ENCODE results near the gene CCDC57. TPM values are rescaled to one million over a fixed set of nuclear protein-coding genes. Genes with fewer than 3 reads are reported as not detected.

The CCDC57 gene
- total RNA-seq, 1 donor from 2014 or later, result 22.6 TPM

DNA sequence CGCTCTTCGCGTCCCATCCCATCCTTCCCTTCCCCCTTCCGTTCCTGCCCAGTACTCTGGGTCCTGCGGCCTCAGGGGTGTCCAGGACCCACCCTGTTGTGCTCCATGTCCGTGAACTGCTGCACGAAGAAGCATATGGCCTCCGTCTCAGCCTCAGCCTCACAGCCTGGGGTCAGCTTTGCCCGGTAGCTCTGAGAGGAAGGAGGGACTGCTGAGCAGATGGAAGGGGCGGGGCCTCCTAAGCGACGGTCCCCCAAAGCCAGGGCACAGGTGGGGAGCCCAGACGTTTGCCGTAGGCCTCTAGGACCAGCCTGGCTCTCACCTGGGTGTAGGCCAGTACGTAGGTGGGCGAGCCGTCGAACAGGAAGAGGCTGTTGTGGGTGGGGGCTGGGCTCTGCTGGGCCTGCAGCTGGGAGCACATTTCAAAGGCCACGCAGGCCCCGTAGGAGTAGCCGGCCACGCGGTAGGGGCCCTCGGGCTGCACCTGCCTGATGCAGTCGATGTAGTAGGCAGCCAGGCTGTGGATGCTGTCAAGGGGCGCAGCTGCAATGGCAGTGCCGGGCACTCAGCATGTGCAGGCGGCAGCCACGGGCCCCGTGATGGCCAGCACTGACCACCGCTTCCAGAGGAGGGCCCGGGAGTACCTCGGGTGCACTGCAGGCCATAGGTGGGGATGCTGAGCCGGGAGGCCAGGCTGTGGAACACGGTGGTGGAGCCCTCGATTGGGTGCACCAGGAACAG lies 132.4 kb downstream of the CCDC57 start:
- DNase-seq, result no peak

DNA sequence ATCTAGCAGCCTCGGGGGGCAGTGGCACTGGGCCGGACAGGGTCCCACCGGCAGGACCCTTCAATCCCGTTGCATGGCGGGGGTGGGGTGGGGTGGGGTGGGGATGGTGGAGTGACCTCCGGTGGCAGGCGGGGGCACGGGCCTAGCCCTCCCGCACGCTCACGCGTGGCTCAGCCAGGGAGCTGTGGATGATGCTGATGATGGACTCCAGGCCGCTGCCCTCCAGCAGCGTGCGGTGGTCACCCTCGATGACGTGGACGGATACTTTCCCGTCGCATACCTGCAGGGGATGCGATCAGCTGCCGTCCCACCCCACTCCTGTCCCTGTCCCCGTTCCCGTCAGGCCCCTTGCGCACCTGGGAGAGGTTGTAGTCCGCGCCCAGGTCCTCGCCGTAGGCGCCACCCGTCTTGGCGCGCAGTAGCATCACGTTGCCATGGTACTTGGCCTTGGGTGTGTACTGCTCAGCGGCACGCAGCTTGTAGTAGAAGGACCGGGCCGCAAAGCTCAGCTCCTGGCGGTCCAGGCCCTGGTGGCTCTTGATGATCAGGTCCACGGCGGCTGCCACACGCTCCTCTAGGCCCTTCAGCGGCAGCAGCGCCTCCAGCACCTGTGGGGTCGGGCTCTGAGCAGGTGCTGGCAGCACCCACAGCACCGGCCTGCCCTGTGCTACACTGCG lies 133.5 kb downstream of the CCDC57 start:
- no peak for DNase-seq

DNA sequence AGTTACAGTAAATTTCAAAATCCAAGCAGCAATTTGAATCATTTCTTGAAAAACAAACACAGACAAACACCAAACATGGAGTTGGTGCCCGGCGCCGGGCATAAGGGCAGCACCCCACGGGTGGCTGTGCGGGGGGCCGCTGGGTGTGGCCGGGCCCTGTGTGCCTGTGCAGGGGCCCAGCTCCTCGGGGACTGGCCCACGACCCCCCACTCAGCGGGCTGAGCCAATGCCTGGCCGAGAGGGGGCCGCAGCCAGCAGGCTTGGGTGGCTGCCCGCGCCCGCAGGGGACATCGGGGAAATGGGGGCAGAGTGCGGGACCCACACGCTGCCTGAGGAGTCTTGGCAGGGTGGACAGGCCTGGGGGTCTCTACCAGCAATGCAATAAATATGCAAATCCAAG lies 134.2 kb downstream of the CCDC57 start:
- no peak for DNase-seq

DNA sequence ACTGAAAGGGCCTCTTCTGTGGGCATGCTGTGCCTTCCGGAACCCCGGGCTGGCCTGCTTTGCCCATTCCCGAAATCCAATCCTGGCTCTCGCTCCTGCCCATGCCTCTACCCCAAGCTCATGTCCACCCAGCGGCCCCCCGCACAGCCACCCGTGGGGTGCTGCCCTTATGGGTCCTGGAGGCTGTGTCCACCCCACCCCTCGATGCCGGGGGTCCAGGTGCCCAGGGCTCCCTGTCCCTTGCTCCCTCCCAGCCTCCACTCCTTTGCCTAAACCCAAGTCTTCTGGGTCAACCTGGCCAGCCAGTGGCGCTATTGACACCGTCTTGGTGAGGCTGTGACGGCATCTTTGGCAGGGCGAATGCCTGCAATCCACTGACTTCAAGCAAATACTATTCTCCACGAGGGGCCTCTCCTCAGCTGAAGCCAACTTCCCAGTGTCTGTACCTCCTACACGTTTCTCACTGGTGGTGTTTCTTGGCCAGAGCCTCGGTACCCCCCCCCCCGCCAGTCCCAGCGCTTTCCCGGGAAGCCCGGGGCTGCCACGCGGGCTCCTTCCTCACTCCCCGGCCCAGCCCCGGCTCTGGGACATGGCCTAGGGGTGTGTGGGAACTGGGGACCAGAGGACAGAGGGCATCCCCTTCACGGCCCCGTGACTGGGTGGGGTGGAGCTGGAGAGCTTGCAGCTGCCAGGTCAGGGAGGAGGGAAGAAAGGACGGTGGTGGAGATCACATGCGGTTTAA lies 134.9 kb downstream of the CCDC57 start:
- no peak for DNase-seq

DNA sequence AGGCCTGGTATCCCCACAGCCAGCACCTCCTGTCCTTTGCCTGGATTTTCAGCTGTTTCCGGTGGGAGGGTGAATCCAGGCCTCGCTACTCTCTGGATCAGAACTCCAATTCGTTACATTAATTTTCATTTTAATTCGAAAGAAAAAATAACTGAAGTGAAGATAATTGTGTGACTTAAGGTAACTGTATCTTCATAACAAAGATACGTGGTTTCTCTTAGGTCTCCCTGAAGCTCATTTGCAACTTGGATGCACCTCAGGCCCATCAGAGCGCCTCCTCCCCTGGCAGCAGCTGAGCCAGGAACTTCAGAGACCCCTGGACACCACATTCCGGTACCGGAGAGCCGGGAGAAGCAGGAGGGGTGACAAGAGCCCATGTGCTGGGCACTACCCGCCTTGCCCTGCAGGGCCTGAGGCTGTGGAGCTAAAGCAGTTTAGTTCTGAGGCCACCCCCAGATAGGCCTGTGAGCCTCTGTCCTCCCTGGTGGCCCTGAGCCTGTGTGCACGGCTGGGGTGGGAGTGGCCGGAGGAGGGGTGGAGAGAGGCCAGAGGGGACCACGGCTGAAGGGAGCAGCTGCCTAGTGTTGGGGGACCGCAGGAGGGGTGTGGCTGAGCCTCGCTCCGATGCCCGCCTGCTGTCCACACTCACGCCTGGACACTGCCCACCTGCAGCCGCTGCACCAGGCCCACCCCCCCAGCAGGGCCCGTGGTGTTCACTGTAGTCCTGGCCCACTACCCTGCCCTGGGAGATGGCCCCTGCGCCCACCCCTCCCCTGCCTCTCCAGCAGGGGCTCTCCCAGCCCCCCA lies 135.7 kb downstream of the CCDC57 start:
- no peak for DNase-seq

DNA sequence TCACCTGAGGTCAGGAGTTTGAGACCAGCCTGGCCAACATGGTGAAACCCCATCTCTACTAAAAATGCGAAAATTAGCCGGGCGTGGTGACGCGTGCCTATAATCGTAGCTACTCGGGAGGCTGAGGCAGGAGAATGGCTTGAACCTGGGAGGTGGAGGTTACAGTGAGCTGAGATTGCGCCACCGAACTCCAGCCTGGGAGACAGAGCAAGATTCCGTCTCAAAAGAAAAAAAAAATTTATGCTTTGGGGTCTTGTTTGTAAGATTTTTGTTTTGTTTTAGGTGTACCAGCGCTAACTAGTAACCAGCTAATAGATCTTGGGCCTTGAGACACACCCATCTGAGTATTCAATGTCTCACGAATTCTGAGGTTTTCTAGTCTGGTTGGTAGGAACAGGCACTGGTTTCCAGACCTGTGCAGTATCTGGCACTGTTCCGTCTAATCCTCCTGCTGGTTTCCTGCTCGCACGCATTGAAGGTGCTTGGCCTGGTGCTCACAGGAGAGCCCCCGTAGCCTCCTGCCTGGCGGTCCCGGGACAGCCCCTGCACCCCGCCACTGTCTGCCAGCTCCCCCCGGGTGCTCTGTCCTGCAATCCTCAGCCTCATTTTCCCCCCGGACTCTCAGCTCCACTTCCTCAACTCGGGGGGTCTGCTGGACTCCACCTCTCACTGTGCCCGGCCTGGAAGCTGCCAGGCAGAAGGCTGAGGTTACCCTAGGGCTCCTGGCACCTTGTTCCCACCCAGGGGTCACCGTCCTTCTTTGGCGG lies 136.4 kb downstream of the CCDC57 start:
- no peak for DNase-seq

DNA sequence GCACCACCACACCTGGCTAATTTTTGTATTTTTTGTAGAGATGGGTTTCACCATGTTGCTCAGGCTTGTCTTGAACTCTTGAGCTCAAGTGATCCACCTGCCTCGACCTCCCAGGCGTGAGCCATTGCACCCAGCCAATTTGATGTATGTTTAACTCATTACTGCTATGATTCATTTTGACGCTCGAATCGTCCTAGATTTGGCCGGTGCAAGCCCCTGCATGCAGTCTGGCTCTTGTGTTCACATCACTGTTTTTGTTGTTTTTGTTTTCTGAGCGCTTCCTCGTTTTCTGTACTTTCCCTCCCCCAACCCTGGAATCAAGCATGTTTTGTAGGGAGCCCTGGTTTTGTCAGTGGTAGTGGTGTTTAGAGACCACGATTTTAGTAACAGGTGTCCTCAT lies 139.2 kb downstream of the CCDC57 start:
- no peak for DNase-seq

DNA sequence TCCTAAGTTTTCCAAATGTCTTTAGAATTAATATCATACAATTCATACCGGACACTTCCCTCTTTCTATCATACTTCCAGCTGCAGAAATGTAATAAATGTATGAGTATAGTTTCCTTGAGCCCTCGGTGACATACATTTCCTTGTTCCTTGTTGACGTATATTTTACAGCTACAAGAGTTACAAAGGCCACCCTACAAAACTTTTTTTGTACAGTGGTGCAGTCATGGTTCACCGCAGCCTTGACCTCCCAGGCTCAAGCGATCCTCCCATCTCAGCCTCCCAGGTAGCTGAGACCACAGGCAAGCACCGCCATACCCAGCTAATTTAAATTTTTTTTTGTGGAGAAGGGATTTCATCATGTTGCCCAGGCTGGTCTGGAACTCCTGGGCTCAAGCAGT lies 139.8 kb downstream of the CCDC57 start:
- no peak for DNase-seq

DNA sequence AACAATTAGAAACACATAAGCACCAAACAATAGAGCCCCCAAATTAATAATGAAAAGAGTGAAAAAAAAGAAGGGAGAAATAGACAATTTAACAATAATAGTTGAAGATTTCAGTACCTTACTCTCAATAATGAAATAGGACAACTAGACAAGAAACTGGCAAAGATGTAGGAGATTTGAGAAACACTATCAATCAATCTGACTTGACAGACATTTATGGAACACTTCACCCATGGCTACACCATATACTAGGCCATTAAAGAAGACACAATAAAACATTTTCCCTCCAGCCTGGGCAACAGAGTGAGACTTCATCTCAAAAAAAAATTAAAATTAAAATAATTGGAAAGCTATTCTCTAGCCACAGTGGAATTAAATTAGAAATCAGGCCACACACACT lies 142.0 kb downstream of the CCDC57 start:
- DNase-seq, result no peak

DNA sequence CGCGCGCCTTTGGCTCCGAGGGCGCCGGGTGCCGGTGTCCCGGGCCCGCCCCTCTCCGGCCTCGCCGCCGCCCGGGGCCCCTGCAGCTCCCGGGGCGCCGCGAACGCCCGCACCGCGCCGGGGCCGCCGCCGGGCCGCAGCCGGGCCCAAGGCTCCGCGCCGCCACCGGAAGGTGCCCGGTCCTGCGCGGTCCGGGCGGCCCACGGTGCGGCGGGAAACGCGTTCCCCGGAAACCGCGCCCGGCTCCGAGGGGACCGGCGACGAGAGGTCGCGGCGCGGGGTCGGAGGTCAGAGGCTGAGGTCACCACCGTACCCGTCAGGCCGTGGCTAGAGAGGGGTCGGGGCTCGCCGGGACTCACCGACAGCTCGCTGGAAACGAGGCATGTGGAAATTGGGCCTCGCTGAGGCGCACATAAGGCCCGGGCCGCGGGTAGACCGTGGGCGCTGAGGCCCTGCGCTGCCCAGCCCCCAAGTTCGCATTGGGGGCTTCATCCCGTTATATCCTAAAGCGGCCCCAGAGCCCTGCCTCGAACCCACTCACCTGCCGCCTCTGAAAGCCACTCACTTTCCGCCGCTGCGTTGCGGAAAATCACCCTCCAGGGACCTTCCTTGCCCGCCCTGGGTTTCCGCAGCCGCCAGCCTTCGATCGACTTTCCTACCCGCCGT lies 146.9 kb downstream of the CCDC57 start, which contains the start of gene DUS1L:
Gene DUS1L (minus strand): TSS at position 167 of the 666 bp plus-strand sequence. CDS start 745 bp downstream, outside the sequence.
- peak; percentile 36 for DNase-seq

DNA sequence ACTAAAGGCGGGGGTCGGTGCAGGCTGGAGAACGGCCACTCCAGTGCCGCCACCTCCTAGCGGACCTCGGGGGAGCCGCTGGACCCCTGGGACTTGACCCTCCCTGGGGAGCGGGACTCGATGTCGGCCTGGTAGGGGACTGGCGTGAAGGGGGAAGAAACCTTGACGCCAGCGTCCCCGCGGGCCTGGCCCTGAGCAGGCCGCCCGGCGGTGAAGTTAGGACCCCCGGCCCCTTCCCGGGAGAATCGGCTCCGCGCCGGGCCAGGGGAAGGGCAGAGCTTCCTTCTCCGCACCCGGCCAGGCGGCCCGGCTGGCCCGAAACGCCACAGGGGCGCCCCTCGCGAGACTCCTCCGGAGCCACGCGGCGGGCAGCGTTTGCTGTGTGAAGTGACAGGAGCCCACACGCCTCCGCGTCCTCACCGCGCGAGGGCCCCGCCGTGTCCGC lies 147.4 kb downstream of the CCDC57 start:
- no peak for DNase-seq

DNA sequence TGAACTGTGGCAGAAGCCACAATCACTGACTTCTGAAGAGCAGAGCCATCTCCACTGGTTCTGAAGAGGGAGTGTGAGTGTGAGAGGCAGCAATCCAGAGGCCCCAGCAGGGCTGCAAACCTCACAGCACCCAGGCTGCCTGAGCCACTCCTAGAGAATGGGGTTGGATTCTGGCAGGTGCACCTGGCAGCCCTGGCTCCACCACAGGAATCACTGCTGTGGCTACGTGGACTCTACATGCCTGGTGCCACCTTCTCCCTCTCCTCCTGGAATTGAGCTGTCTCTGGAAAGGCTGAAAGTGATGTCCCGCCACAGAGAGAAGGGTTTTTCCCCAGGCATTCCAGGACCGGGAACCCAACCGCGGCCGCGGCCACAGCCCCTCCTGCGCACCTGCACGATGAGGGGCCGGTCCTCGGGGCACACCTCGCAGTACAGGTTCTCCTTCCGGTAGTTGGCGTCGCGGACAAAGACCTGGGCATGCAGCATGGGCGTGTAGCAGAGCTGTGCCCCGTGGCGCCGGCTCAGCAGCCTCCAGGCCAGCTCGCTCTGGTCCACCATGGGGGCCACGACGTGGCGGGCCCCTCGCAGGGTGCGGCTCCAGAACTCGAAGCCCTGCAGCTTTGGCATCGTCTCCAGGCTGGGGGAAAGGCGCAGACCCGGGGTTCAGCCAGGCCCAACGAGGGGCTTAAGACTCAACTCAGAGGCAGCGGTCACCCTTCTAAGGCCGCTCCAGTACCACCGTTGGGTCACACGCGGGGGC lies 148.0 kb downstream of the CCDC57 start:
- no peak for DNase-seq

DNA sequence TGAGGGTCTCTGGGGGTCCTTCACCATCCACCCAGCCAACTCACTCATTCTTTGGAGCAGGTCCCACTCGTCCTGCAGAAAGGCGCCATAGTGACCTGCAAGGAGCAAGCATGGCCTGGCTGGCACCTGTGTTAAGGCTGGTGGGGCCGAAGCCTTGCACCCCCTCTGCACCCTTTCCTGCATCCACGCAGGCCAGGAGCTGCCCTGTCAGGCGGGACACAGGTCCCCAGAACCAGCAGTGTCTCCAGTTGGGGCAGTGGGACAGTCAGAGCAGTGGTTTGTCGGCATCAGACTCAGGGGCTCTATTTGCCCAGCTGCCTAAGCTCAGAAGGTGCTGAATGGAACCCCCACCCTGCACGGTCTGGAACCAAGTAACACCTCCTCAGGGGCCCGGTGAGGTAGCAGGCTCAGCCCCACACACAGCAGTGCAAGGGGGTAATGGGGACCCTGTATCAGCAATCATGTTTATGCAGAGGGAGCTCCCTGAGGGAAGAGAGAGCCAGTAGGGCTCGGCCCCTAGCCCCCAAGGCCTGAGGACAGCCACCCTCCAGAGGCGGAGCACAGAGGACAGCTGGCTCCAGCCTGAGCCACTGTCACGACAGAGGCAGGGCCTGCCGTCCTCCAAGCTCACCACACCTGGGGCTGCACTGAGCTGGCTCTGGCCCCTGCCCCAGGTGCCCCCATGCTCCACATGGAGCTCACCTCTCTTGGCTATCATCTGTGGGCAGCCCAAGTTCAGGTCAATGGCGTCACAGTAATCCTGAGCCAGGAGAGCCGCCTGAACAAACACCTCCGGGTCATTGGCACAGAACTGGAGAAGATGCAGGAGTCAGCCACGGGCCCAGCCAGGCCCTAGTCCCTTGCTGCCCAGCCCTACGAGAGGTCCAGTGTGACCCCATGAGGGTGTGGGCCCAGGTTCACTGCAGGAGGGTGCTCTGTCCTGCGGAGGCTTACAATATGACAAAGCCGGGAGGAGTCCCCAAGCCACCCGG lies 148.9 kb downstream of the CCDC57 start:
- DNase-seq, result no peak

DNA sequence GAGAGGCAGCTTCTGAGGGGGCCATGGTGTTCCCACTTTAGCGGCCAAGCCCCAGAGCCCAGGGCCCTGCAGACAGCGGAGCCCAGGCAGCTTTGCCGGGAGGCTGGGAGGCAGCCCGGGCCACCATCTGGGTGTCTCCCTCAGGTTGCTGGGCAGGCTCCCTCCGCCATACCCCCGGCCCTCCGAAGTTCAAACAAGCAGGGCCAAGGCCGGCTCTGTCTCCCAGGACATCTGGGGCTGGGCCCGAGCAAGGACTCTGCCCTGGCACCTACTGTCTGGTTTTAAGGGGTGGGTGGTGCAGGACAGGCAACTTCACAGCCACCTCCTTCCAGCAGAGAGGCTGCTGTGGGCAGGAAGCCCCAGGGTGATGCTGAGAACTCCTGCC lies 149.7 kb downstream of the CCDC57 start:
- no peak for DNase-seq

DNA sequence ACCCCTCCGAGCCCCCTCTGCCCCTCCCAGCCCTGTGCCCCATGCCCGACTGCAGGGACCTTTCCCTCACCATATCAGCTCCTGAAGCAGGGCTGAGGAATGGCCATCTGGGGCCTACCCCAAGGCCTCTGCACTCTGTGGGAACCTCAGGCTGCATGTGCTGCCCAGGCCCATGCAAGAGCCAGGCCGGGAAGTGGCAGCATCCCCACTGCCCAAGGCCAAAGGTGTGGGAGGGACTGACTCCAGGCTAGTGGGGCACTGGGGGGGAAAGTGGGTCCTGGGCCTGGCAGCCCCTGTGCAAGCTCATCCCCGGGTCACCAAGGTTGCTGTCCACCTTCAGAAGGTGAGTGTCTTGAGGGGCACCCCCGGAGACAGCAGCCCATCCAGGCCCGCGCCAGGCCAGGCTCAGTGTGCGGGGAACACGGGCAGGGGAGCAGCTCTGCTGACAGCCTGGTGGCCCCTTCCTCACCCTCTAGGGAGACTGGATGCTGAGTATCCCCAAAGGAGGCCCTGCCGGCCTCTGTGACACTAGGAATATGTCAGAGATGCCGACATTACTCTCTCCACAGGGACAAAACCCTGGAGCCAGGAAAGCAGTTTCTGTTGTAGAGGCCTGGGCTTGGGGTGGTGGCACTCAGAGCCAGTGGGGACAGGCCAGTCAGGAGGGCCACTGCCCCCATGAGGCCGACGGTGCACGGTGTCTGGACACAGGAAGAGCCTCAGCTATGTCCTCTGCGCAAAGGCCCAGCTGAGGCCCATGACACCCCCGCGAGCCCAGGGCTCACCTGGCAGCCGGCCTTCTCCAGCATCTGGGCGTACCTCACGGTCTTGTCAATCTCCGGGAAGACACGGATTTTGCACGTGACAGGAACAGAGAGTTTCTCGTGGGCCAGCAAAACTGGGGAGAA lies 150.3 kb downstream of the CCDC57 start:
- DNase-seq, result no peak

DNA sequence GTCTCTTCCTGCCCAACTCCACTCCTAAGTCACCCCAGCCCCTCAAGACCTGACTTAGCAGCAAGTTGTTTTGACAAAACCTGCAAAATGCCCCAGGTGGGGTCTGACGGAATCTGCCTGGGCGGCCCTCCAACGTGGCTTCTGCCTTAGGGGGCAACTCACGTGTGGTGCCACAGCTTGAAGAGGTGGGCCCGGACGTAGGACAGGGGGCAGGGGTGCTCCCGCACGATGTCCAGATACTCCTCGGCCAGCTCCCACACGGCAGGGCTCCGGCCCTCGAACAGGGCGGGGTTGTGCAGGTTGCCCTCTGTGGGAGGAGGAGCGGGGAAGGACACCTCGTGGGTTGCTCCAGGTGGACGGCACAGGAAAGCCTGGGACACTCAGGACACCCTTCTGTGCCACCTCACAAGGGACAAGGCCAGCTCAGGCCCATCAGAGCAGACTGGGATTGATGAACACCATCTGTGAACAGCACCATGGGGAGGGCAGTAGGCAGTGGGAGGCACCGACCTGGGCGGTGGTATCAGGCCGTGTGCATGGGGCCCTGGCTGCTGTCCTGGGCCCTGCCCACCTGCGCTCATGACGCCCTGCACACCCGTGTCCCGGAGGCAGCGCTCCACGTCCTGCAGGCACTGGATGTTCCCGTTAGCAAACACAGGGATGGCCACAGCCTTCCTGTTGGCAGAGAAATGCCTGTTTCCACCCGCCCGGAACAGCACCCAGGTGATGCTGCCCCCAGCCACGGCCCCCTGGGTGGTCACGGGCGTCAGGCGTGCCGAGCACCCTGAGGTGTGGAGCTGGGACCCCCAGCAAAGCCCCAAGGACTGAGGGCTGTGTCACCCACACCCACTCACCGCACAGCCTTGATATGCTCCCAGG lies 151.4 kb downstream of the CCDC57 start:
- no peak for DNase-seq

DNA sequence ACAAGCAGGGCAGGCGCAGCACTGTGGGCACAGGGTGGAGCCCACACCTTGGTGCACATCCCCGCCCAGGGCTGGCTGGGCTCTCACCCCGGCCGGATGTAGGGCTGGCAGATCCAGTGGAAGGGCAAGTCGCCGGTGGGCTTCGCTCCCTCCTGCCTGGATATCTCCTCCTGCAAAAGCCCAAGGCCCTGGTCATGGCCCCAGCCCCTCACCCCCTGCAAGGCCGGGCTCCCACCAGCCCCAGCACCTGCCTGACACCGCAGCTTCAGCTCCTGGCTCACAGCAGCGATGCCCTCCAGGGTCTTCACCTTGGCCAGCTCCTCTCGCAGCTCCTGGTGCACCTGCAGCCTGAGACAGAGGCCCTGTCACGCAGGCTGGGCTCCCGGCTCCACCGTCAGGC lies 152.0 kb downstream of the CCDC57 start:
- no peak for DNase-seq

All from skin of body (tissue), 2 donors.